NCI-H146 (cell line): Measurements from ENCODE around the gene CCDC71.

Source experiments
- DNase-seq: peaks from one replicate; lab custom pipeline; 2025; lab: John Stamatoyannopoulos, UW

The CCDC71 gene

GRCh38 chr3:49170744-49171118 lies 4.6 kb upstream of the CCDC71 start:
- DNase-seq, result no peak

- no peak for DNase-seq
Measured at GRCh38 chr3:49166752-49167556, 823 bp upstream of the CCDC71 start.

DNA sequence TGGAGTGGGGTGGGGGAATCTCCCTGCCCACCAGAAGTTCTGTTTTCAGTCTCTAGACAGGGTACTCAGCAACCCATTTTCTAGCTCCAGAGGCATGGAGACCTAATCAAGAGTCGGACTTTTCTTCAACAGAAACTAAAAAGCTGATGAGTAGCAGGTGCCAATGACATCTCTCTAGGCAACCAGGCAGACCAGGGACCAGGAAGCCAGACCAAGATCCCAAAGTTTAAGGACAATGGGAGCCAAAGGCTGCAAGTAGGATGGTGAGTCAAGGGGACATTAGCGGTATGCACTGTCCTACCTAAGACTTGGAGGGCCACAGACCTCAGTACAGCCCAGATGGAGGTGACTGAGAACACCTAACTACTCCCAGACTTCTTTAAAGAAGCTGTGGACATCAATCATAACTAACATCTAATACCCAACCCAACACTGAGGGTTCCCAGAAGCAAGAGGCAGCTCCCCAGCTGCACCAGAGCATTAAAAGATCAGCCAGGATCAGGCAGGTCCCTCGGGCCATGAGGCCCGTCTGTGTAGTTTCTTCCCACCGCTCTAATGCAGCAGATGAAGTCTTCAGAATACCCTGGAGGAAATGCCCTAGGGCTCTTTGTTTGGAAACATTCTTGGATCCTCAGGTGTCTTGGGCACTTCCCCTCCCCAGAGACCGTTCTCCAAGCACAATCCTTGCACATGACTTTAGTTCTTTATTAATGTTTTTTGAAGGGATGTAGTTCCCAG lies 979 bp downstream of the CCDC71 start:
- no peak for DNase-seq

- DNase-seq, result no peak
Measured at GRCh38 chr3:49163609-49164008, 2.5 kb downstream of the CCDC71 start.

DNA sequence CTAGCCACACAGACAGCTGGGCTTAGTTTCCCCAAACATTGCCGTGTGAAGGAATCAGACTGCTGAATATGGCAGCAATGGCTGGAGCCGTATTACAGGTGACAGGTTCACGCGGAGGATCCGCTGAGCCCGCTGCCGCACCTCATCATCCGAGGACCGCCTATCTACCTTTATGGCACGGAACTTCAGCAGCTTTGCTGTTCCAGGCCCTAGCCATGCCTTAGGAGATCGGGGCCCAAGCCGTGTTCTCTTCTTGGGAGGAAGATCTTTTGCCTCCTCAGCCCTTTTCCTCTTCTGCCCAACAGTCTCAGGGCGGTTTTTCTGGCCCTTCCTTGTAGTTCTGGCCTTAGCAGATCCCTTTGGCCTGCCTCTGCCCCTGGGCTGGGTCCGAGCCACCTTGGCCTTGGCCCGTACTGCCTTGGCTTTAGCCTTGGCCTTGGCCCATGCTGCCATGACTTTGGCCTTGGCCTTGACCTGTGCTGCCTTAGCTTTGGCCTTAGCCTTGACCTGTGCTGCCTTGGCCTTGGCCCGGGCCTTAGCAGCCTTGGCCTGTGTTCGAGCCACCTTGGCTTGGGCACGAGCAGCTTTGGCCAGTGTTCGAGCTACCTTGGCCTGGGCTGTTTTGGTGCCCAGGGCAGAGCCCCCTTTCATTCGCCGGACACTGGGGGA lies 3.2 kb downstream of the CCDC71 start:
- no peak for DNase-seq

- no peak for DNase-seq
Measured at GRCh38 chr3:49161808-49162530, 4.2 kb downstream of the CCDC71 start.

DNA sequence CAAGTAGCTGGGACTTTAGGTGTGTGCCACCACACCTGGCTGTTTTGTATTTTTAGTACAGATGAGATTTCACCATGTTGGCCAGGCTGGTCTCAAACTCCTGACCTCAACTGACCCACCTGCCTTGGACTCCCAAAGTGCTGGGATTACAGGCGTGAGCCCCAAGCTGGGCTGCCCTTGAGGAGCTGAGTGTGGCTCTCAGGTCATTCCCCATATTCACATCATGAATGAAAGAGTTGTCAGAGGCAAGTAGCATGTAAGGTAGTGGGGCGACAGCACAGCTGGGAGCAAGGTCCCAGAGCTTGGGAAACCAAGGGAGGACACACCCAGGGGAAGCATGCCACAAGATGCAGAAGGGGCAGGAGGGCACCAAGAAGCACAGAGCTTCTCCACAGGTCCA lies 4.9 kb downstream of the CCDC71 start:
- DNase-seq, result no peak

DNA sequence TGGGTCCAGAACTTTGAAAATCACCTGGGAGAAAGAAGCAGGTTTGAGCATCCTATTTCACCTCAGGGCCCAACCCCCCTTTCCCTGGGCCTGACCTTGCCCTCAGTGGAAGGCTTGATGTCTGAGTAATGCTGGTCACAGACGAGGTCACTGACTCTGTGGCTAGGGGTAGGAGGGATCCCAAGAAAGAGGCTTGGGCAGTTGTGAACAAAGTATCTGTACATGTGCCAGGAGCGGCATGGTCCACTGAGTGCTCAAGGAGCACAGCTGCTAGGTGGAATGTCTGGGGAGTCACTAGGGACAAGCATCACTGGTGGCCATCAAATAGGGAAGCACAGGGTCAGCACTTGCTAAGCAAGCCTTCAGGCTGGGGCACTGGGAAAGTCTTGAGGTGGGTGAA lies 7.3 kb downstream of the CCDC71 start:
- no peak for DNase-seq

- peak; percentile 17 for DNase-seq
Measured at GRCh38 chr3:49158103-49158709, 7.9 kb downstream of the CCDC71 start.

GRCh38 chr3:49157289-49157688 lies 8.8 kb downstream of the CCDC71 start:
- DNase-seq, result no peak

DNA sequence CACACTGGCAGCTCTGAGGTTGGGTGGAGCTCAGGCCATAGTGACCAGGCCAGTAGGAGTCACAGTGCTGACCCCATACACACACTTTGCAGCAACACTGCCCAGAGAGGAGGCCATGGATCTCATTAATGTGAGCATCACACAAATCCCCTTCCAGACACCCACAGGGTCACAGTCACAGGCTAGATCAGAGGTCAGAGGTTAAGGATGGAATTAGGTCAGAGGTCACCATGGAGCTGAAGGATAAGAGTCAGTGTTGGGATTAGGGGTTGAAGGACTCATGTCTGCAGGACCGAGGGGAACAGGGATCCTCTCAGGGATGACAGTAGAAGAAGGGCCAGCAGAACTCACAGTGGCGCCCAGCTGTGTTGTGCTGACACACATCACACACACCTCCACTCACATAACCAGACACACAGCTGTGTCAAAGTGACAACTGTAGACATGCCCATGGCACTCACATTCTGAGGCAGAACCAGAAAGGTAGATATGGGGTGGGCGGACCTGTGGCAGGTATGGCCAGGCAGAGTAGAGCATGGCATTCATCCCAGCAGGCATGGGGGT lies 12.7 kb downstream of the CCDC71 start:
- DNase-seq, result no peak

GRCh38 chr3:49151610-49152009 lies 14.5 kb downstream of the CCDC71 start:
- DNase-seq, result no peak

GRCh38 chr3:49148159-49148558 lies 18.0 kb downstream of the CCDC71 start:
- DNase-seq, result no peak

GRCh38 chr3:49140080-49140479 lies 26.1 kb downstream of the CCDC71 start:
- no peak for DNase-seq

DNA sequence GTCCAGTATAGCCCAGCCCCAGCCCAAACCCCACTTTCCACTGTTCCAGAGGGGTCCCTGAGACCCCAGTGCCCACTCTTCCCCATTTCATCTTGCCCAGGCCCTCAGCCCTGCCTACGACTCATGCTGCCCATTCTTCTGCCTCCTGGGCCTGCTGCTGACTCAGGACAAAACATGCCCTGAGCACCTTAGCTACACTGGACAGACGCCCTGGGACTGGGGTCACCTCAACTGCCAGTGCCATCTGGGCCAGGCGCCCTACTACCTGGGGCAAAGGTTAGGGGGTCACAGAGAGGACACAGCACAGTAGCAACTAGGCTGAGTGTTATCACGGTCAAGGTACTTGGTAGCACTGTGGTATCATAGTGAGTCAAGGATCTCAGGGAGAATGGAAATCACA lies 30.6 kb downstream of the CCDC71 start:
- no peak for DNase-seq

GRCh38 chr3:49134471-49135265 lies 31.5 kb downstream of the CCDC71 start:
- DNase-seq, result no peak

DNA sequence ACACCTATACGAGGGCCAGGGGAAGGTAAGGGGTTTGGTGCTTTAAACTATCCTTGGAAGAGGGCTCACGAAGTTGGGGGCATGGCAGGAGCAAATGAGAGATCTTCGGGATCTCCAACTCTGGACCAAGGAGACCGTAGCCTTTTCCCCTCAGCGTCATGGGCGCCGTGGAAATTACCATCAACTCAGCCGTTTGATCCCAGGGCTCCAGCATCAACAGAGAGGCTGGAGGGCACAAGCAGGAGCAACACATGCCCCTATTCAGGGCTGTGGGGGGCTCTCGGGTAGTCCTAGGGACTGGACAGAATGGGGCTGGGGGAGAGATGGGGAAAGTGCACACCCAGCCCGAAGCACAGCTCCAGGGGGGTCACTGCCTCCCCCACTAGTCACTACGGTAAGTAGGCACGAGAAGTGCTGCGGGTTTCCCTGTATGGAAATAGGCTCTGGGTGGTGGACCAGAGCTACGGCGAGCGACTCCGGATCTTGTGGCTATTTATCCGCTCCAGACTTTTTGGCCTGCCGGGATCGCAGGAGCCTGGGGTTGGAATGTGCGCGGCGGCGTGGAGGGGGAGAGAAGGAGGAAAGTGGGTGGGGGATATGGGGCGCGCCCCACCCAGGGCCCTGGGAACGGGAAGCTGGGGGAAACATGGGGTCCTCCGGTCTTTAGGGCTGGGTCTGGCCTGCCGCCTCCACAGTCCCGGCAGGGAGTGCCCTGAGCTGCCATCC lies 32.7 kb downstream of the CCDC71 start:
- DNase-seq, result peak; percentile 73

GRCh38 chr3:49132437-49133225 lies 33.5 kb downstream of the CCDC71 start, which contains the start of gene LAMB2:
Gene LAMB2 (minus strand): TSS chr3:49133050. CDS start chr3:49132867, 183 bp downstream.
- DNase-seq, result peak; percentile 23

DNA sequence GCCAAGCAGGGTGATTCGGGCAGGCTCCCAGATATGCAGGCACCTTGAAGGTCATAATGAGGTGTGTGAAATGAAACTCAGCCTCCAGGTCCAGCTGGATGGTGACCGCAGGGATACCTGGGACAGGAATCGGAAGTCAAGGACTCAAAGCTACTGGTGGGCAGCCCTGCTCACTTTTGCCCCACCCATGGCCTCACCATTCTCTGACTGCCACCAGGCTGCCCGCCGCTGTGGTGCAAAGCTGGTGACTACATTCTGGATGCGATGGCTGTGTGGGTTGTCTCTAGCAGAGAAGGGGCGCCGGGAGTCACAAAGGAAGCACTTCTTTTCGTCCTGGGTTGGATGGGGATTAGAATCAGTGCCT lies 34.1 kb downstream of the CCDC71 start:
- DNase-seq, result no peak
